GM21526 (cell line): ENCODE data around the gene ALPI.

Experiments used
- ATAC-seq: cut with Tn5 transposase; IDR thresholded peaks from one replicate; pipeline ENCODE4 v1.9.1; 2021; ENCODE audit warnings: moderate library complexity; ENCODE audit not compliant: unreplicated experiment, low FRiP score

The ALPI gene

GRCh38 chr2:232493701-232494474 is 37.9 kb downstream of the ALPI start:
- no peak for ATAC-seq

- no peak for ATAC-seq
Observed at GRCh38 chr2:232494542-232494941, 38.6 kb downstream of the ALPI start.

DNA sequence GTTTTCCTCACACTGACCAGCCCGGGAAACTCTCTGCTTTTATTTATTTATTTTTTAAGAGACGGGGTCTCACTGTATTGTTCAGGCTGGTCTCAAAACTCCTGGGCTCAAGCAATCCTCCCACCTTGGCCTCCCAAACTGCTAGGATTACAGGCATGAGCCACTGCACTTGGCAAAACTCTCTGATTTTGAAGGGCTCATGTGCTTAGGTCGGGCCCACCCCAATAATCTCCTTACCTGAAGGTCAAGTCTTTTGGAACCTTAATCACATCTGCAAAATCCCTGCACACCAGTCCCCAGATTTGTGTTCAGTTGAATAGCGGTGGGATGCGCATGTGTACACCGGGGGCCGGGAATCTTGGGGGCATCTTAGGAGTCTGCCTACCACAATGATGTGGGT is 39.3 kb downstream of the ALPI start:
- ATAC-seq: no peak

DNA sequence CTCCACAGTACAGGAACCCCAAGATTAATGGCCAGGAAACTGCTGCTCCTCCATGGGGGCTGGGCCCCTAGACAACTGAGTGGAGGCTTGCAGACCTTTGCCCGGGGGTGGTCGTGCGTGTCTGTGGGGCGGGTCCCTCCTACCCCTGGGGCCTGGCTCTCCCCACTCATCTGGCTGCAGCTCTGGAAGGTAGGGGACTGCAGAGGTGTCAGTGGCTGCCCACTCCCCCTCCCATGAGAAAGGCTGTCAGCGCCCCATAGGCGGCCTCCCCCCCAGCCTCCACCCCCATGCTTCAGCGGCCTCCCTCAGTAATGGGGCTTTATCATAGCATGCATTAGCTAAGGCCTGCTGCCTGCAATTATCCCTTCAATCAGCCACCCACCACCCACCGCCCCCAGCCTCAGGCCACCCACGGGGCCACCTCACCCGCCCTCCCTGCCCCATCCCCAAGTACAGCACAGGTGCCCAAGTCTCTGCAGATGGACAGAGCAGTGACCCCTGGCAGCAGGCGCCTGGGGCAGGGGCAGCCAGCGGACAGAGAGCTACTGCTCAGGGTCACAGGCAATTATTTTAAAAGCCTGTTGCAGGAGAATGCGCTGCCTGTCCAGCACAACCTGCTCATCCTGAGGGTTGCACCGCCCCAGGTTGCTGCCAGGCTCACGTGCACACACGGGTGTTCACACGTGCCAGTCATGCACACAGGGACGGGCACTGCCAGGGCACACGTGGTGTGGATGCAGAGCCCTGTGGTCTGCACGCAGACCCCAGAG is 40.7 kb downstream of the ALPI start:
- ATAC-seq: no peak

- no peak for ATAC-seq
Observed at GRCh38 chr2:232497348-232497747, 41.4 kb downstream of the ALPI start.

DNA sequence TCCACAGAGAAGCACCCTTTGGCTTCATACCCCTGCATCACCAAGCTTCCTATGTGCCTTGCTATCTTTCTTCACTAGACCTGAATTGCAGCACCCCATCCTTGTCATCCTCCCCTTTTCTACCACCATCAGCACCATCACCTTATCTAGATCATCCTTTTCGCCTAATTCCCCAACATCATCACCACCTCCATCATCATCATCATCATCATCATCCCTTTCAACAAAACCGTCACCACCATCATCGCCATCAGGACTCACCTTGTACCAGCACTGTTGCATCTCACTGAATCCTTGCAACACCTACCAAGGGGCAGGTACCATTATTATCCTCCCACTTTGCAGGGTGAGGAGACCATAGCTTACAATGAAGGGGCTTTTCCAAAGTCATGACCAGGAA is 42.5 kb downstream of the ALPI start:
- no peak for ATAC-seq

GRCh38 chr2:232501331-232501771 is 45.4 kb downstream of the ALPI start:
- no peak for ATAC-seq

DNA sequence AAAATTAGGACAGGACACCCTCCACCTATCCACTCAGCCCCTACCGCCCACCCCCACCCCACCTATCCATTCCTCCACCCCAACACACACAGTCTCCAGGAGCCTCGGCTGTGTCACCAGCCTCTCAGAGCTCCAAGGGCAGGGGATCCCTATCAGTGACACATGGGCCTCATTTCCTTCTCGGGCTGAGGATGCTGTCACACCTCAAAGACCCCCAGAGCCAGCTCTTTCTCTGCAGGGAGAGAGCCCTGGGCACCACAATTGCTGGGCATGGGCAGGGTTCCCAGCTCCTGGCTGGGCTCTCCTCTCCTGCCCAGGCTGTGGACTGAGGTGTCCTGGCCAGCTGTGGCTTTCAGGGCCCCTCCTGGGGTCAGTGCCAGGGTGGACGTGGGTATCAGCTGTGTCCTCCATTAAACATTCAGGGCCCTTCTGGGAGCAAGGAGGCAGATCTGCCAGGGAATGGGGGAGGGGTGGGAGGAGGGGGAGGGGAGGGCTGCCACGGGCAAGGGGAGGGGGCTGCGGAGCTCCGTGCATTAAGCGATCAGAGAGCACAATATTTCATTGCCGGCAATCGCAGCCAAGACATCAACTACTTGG is 45.9 kb downstream of the ALPI start:
- ATAC-seq: no peak

GRCh38 chr2:232502511-232502910 is 46.6 kb downstream of the ALPI start:
- ATAC-seq: no peak

DNA sequence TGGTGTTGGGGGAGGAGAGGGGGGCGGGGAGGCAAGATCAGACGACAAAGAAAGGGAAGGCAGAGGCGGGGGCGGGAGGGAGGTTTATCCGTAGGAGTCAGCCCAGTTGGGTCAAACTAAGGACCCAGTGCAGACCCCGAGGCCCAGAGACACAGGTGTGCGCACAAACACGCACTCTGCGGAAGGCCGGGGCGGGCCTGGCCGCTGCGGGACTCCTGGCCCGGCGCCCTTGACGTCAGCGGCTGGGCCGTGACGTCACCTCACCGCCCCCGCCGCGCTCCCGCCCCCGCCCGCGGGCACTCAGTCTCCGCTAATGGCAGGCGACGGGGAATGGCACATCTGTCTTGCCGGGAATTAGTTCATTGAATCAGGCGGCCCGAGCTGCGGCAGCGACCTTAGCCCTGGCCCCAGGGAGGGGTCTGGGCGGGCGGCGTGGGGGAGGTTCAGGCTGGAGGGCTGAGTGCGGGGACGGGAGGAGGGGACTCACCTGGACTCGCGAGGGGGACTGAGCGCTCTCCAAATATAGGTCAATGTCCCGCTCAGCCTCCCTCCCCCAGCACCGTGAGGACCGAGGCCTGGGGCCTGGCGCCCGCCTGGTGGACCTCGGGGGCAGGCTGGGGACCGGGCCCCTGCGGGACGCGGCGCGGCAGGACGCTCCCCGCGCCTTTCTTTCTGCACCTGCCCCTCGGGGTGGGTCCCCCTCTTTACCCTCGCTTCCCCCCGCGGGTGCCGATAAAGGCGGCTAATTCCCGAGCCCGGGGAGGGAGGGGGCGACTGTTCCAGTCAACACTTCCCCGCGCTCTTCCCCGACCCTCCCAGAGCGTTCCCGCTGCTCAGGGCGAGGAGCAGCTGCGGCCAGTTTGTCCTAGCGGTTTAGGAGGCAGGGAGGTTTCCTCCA is 47.2 kb downstream of the ALPI start:
- ATAC-seq: no peak

DNA sequence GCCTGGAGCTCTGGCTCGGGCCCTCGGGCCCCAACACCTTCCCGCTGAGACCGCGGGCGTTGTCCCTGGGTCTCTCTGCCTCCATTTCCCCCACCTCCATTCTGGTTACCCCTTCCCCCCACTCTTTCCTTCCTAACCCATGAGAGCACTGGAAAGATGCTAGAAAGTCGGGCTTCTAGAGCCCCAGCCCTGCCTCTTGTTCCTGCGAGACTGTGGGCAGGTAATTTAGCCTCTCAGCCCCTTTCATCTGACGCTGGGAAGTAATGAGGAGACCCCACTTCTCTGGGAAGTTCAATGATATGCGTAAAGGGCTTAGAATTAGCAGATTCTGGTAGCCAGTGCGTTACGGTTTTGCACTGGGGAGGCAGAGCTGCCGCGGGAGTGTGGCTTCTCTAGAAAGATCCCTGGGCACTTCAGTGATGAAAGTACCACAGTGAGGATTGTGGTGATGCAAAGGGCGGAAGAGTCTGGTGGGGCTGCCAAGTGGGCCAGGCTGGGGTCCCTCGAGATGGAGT is 47.9 kb downstream of the ALPI start:
- no peak for ATAC-seq

DNA sequence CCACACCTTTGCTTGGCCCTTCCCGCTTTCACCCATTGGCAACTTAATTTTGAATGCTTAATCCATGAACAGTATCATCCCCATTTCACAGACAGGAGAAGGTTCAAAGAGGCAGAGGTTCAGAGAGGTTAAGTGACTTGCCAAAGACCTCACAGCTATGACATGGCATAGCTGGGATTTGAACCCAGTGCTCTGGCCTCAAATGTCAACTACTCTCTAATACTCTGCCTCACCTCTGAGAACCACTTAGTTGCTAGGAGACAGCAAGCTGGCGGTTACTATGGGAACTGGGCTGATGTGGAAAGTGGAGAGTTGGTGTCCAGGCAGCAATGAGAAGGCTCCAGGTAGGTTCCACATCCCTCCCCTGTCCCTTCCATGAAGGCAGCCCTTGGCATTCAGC is 48.5 kb downstream of the ALPI start:
- no peak for ATAC-seq

- no peak for ATAC-seq
Observed at GRCh38 chr2:232505856-232506255, 49.9 kb downstream of the ALPI start.

DNA sequence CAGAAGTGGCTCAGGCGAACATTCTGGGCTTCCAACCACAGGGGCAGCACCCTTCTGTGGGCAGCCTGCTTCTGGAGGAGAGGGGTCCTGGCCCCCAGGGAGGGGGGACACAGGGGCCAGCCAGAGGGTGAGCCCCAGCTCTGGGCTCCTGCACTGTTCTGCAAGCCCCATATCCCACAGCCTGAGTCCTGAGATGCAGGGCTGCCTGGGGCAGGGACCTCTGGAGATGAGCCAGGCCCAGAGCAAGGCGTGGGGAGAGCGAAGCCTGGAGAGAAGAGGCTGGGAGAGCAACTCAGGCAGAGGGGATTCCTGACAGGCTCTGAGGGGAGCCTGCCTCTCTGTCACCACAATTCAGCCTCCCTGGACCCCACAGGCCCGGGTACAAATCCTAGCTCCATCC is 50.8 kb downstream of the ALPI start:
- no peak for ATAC-seq

DNA sequence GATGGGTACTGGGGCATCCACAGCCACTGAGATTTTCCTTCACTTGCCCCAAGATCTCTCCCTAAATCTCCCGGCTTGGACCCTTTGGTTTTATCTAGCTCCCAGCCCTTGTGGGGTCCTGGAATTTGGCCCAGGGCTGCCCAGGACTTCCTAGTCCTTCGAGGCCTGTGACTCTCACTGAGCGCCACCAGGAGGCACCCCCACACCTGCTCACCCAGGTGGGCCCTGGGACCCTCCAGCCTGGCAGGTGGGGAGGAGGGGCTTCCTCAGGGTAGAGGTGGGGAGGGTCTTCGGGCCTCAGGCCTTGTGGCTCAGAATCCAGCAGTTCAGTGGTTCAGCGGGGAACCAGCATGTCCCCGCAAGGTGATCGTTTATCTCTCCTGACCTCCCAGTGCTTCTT is 52.3 kb downstream of the ALPI start:
- ATAC-seq: no peak
